Activated naive CD4-positive, alpha-beta T cell (primary cell): Measurements from ENCODE around the gene GREB1.

ENCODE experiments used
- DNase-seq, 4 experiments: peaks; one replicate each; lab custom pipeline; 2025; lab: John Stamatoyannopoulos, UW

The GREB1 gene

DNA sequence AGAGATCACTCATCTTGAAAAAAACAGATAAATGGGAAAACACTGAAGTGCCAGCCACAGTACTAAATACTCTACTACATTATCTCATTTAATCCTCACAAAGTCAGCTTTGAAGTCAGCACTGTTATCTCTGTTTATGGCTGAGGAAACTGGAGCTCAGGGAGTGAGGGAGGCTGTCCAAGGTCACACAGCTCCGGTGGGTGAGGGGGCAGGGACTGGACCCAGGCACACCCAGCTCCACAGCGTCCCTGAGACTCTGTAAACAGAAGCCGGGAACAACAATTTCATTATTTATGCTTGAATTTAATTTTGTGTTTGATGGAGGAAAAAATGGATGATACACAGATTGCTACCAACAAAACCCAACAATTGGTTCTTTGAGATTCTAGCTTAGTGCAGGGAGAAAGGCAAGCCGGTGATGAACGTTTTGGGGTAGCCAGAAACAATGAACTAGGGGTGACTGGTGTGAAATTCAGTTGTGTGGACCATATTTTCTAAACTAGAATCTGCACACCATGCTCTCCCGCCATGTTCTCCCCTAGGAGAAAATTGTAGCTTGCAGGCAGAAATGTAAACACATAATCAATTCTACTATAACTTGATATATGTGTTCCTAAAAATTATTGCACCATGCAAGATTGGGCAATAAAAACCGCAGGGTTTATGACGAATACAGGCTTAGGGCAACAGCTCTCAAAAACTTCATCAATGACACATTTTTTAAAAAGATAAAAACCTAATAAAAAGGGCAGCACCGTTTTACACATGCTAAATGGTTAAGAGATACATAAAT lies at the start of gene GREB1:
Gene GREB1, plus strand, starts transcription at position 768 of the 793 bp plus-strand sequence. CDS start 22,570 bp downstream, outside the sequence.
- no peak for DNase-seq

- no peak for DNase-seq
These were observed 45.0 kb upstream of the GREB1 start for GRCh38 chr2:11488809-11489208.

DNA sequence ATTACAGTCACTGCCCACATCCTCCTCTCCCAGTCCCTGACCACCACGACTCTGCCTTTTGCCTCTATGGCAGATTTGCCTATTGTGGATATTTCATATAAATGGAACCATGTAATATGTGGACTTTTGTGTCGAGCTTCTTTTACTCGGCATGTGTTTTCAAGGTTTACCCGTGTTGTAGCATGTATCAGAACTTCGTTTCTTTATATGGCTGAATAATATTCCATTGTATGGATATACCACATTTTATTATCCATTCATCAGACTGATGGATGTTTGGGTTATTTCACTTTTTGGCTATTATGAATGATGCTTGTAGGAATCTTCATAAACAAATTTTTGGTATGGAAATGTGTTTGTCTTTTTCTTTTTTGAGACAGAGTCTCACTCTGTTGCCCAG lies 43.7 kb upstream of the GREB1 start:
- DNase-seq = no peak

DNA sequence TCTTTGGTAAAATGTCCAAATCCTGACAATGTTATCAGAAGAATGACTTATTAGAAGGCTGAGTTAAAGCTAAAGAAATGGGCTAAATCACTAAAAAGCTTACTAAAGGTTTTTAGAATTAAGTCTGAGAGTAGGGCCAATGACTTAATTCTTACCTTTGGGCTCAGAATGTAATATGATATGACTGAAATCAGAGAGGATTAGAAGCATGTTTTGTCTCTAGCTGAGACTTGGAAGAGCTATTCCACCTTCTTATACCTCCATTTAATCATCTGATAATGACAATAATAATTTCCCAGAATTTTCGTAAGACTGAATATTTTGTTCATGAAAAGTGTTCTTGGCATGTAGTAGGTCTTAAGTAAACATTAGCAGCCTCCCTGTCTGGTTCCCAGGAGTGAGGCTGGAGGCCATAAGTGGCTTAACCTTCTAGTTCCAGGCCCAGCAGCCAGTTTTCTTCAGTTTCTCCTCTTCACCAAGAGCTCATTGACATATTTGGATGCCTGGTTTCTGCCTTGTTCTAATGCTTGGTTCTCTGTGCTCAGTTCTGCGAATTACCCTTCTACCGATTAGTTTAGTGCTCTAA lies 42.4 kb upstream of the GREB1 start:
- DNase-seq = no peak

DNA sequence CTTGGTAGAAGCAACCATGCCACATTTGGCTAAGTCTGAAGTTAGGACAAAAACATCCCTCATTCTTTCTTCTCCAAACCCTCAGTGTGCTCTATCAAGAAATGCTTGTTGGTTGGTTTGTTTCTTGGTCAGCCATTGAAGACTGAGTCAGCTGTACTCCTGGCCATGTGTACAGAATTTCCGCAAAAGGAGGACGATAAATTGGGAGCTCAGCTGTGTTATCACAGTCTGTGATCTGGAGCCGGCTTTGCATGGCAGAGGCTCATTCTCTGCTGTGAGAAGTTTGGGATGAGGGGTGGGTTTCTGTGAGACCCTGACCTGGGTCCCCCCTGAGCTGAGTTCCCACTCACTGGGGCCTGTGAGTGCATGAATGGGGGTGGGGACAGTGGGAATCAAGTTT lies 41.6 kb upstream of the GREB1 start:
- DNase-seq = no peak

DNA sequence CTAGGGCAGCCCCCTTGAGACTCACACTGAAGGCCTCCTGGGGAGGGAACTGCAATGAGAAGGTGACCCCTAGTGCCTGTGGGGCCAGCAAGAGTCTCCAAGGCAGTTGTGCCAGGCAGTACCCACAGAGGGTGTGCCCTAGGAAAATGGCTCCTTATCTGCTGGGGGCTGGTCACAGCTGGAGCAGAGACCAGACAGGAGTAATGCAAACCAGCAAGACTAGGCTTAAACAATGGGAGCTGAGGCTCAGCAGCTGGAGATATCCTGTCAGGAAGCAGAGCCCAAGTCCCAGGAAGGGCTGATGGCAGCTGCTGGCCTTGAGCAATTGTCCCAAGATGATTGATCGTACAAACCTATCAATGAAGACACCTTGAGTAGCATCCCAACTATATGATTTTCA lies 41.1 kb upstream of the GREB1 start:
- no peak for DNase-seq

GRCh38 chr2:11493282-11493681 lies 40.6 kb upstream of the GREB1 start:
- DNase-seq = no peak

- DNase-seq = no peak
These were observed 39.5 kb upstream of the GREB1 start for GRCh38 chr2:11494310-11494709.

DNA sequence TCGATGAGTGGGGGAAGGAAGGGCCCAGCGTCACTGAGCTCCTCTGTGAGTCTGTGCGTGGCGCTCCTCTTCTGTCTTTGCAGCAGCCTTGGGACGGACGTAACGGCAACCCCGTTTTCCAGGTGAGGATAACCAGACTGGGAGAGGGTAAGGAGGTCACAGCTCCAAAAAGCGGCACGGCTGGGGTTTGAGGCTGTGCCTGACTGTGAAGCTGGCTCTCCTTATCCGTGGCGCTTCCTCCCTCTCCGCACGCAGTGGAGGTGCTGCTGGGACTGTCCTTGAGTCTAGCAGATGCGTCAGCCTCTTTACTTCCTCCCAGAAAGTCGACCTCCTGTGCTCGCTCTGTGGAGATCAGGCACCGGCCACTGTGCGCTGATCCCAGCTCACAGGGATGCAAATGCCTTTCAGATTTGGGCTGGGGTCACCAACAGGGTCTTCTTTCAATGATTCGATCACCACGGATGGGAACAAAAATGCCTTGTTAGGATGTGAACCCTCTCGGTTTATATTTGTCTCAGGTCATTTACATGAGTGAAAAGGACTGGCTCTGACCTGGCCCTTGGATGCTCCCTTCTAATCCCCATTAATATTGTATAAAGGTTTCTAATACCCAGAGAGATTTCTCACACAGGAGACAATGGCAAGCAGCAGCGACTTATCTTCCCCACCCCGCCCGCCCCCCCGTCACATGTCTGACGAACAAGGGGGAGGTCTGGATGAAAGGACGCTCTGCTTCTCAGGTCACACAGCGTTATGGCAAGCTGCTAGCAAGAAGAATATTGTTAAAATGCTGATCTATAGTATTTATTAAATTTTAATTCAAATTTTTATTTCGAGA lies 37.8 kb upstream of the GREB1 start:
- DNase-seq = no peak

- DNase-seq = no peak
These were observed 35.3 kb upstream of the GREB1 start for GRCh38 chr2:11498543-11499034.

DNA sequence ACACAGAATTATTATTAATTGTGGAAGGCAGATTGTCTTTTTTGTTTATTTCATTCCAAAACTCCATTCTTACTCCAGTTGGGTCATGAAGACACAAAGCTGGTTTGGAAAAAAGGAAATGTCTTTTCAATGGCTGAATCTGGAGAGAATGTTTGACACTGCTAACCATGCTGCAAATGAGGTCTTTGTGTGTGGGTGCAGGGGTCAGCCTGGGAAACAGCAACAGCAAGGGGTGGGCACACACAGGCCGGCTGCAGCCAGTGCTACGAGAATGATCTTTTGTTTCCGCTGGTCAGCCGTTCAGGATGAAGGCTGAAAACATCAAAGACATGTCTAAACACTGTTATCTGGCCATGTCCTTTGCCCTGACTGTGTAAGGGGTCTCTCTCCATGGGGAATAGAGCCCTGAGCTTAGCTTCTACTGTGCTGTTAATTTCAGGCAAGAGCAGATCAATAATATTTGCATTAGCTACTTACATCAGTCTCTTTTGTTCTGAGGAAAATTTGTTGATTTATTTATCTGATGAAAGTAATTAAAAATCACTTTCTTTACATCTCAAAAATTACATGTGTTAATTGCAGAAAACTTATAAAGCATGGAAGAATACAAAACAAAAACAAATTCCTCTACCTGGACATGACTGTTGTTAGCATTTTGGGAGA lies 34.6 kb upstream of the GREB1 start:
- DNase-seq = no peak

- DNase-seq = no peak
These were observed 33.0 kb upstream of the GREB1 start for GRCh38 chr2:11500702-11501303.

GRCh38 chr2:11502740-11503292 lies 31.0 kb upstream of the GREB1 start:
- no peak for DNase-seq

GRCh38 chr2:11503354-11503927 lies 30.4 kb upstream of the GREB1 start:
- no peak for DNase-seq

DNA sequence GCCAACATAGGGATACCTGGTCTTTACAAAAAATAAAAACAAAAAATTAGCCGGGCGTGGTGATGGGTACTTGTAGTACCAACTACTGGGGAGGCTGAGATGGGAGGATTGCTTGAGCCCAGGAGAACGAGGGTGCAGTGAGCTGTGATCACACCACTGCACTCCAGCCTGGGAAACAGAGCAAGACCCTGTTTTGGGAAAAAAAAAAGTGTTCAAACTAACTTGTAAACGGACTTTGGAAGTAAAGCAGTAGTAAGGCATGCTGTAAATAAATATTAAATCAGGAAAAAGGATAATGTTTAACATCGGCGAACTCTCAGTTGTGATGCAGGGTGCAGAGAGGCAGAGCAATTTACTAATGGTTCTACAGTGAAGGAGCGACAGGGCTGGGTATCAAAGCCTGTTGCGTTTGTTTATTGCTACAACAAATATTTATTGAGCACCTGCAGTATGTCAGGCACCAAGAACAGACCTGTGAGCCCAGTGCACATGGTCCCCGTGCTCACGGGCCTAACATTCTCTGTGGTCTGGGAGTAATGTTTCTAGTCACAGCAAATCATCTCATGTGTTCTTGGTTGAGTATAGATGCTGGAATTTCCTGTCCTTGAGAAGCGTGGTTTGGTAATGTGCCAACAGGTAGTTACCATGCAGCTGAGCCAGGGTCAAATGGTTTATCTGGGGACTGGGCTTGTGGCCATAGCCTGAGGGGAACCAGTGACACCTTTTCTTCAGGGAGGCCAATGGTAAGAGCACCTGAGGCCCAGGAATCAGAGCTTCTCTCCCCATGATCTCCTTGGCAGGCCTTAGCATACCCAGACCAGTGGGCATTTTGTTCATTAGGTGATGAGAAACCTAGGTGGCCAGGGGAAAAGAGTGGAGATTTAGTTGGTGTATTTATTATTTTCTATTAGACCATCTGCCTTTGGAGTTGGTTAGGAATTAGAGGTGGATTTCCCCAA lies 27.9 kb upstream of the GREB1 start:
- no peak for DNase-seq

DNA sequence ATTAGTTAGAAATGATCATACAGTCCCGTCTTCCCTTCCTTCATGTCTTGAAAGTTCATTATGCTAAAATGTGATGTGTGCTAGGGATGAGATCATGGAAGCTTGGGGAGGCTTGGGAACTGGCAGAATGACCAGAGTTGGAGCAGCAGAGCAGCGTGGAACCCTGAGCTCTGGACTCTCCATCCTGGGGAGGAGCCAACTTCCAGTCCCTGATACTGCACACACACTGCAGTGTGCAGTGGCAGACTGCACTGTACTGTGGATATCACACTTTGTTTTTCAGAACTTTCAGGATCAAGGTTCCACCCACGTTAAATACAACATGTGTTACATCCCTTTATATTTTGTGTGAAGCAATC lies 27.3 kb upstream of the GREB1 start:
- DNase-seq = no peak

GRCh38 chr2:11507517-11507916 lies 26.3 kb upstream of the GREB1 start:
- no peak for DNase-seq

GRCh38 chr2:11508279-11508678 lies 25.6 kb upstream of the GREB1 start:
- no peak for DNase-seq

- DNase-seq = no peak
These were observed 24.0 kb upstream of the GREB1 start for GRCh38 chr2:11509657-11510360.
